GM18511 (cell line): Measurements from ENCODE around the gene GBA2.

ENCODE experiments used
- ATAC-seq: cut with Tn5 transposase; IDR thresholded peaks from one replicate; pipeline ENCODE4 v1.9.1; 2021; ENCODE audit warnings: mild to moderate bottlenecking, moderate library complexity; ENCODE audit not compliant: unreplicated experiment

The GBA2 gene

GRCh38 chr9:35748858-35749514 lies at the start of gene GBA2, which contains the start of gene RGP1:
TSS of gene GBA2 (minus strand) at chr9:35749228. CDS start at chr9:35748704, 524 bp downstream.
TSS of gene RGP1 (plus strand) at chr9:35749287. CDS start at chr9:35749756, 469 bp downstream.
- ATAC-seq = peak; percentile 87

DNA sequence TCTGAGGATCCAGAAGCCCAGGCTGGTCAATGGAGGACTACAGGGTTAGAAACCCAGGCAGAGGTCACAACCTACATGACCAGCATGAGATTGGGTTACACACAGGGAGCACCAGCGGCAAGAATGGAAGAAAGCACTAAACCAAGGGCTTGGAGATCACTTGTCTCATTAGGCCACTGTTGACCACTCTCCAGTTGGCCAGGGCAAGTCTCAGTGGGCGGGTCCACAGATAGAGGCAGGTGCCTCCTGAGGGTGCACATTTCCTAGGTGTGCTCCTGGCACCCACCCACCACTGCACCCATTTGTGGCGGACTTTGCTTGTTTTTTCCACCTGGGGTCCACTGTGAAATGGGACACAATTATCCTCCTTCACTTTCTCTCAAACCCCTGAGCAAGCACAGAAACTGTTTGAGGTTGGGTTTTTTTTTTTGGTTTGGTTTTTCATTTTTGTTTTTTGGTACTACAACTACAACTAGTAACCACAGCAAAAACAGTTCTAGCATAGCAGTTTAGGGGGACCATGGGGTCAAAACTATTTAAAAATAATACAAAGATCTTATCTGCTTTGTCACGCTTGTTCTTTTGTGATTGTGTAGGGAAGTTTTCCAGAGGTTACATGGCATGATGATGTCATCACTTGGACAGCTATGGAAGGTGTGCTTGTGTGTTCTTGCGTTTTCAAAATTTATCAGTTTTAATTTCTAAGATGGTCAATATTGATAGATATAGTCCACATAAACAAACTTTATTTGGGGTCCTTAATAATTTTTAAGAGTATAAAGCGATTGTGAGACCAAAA lies 48.5 kb upstream of the GBA2 start:
- ATAC-seq = no peak

- no peak for ATAC-seq
Measured at GRCh38 chr9:35795695-35796094, 46.7 kb upstream of the GBA2 start.

GRCh38 chr9:35793461-35793860 lies 44.4 kb upstream of the GBA2 start:
- no peak for ATAC-seq

GRCh38 chr9:35792826-35793225 lies 43.8 kb upstream of the GBA2 start:
- no peak for ATAC-seq

DNA sequence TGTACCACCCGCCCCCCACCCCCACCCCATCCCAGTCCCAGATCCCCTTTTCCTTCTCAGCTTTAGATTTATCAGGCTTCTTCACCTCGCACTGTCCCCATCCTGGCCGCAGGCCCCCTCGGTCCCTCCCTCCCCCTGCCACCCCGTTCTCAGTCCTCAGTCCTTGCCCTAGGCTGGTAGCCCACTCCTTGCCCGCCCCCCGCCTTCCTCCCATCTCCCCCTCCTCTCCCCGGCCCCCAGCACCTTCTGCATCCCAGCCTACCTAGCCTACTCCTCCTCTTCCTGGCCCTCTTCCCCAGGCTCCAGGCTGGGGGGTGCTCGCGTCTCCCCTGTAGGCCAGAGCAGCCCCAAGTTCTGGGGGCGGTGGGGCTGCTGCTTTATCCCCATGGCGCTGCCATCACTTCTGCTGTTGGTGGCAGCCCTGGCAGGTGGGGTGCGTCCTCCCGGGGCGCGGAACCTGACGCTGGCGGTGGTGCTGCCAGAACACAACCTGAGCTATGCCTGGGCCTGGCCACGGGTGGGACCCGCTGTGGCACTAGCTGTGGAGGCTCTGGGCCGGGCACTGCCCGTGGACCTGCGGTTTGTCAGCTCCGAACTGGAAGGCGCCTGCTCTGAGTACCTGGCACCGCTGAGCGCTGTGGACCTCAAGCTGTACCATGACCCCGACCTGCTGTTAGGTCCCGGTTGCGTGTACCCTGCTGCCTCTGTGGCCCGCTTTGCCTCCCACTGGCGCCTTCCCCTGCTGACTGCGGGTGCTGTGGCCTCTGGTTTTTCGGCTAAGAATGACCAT lies 43.2 kb upstream of the GBA2 start:
- no peak for ATAC-seq

DNA sequence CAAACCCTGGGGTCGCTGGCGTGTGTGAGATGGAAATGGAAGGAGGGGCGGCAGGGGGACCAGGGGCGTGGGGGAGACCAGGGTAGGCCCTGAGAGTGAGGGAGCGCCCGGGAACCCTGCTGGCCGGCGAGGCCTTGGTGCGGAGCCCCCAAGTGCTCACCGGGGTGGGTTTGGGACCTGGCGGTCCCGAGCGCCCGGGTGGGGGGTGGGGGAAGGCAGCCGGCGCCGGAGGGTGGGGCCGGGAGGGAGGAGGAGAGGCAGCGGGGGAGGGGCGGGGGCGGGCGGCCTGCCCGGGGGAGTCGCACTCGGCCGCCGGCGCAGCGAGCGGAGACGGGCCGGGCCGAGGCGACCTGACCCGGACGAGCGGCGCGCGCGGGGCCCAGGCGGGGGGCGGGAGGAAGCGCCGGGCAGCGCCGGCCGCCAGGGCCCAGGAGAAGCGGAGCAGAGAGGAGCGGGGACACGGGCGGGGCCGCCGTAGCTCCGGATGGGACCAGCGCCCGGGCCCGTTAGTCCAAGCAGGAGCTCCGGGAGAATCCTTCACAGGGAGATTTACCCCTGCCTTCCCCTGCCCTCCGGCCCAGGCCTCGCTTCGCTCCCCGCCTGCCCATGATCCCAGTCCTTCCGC lies 42.4 kb upstream of the GBA2 start, which contains the start of gene NPR2:
Gene NPR2 (plus strand): TSS at position 295 of the 625 bp plus-strand sequence. CDS start 818 bp downstream, outside the sequence.
- ATAC-seq = no peak

DNA sequence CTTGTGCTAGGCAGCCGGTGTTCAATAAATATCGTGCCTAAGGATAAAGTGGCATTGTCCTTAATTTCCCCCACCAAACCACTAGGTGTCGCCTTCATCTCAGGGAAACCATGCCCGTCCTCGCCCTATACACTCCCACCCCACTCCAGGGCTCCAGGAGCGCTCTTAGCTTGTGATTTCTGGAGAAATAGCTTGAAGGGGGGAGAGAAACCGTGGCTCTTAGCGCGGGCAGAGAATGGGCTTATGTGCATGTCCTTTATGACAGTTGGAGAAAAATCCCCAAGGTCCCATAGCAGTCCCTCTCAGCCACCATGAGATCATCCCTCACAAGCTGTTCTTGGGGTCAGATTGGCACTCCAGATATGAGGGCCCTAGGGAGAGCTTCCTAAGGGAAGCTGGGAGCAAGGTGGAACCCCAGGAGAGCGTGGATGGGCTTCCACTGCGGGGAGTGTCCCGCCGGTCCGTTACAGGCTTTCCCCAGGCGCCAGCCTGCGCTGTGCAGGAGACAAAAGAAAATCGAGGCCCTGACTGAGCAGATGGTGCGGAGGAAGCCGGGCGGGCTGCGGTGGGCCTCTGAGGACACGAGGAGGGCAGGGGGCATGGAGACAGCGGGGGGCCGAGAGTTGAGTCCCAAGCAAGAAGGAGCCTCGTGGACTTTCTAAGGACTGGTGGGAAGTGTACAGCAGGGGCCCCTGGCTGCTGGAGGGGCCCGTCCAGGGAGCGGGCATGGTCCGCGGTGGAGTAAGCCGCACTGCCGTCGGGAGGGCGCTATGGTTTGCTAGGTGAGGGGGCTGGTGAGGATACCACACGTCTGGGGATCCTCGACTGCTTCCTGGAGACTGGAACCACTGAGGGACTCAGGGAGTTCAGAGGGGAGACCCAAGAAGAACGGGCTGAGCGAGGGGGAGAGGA lies 41.6 kb upstream of the GBA2 start:
- no peak for ATAC-seq

DNA sequence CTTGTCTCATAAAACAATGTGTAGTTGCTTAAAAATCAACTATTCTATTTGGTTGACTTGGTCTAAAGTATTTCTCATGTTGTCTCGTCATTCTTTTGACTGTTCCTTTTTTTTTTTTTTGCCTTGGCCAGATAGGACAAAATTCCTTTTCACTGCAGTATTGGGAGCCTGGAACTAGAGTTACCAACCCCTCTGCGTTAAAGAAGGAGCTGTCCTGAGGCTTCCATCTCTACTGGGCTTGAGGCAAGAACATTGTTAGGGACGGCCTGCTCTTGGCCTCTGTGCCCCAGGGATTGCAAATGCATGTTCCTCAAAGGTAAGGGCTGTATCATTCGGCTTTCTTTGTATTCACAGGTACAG lies 41.0 kb upstream of the GBA2 start:
- no peak for ATAC-seq

- no peak for ATAC-seq
Measured at GRCh38 chr9:35789541-35789940, 40.5 kb upstream of the GBA2 start.

GRCh38 chr9:35783418-35783817 lies 34.4 kb upstream of the GBA2 start:
- ATAC-seq = no peak

GRCh38 chr9:35781066-35781465 lies 32.0 kb upstream of the GBA2 start:
- no peak for ATAC-seq

- ATAC-seq = no peak
Measured at GRCh38 chr9:35778496-35778895, 29.5 kb upstream of the GBA2 start.

- ATAC-seq = no peak
Measured at GRCh38 chr9:35776018-35776417, 27.0 kb upstream of the GBA2 start.

- ATAC-seq = no peak
Measured at GRCh38 chr9:35774907-35775635, 26.0 kb upstream of the GBA2 start.

DNA sequence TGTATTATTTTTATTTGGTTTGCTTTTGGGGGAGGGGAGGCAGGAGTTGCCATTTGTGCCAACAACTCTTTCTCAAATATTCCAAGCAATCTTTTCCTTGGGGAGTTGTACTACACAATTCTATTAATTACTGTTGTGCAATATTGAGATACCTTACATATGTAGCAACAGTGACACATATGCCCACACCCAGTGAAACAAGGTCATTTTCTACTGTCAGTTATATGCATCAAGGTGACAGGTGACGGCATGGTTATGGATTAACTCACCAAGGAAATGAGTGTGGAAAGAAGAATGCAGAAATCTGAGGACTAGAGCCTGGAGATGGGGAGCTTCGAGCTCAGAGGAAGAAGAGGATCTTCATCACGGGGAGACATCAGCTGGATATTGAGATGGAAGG lies 22.9 kb upstream of the GBA2 start:
- ATAC-seq = no peak

GRCh38 chr9:35771534-35771933 lies 22.5 kb upstream of the GBA2 start:
- no peak for ATAC-seq

GRCh38 chr9:35771075-35771433 lies 22.0 kb upstream of the GBA2 start:
- no peak for ATAC-seq

GRCh38 chr9:35769763-35770162 lies 20.7 kb upstream of the GBA2 start:
- no peak for ATAC-seq
